Measurements from ENCODE around the gene SLFN5.
A peak's percentile ranks its signal among the peaks of the same experiment; 100 is the strongest.
"Not testable (repeated sequence)": the region's sequence is repeated elsewhere in the genome, so short reads cannot be mapped to it uniquely, and the experiment has no call there.

The SLFN5 gene

GRCh38 chr17:35242158-35242804 is 591 bp upstream of the SLFN5 start:
- peak; percentile 93 to 96 for DNase-seq

- DNase-seq: peak; percentile 61 to 77
Observed at GRCh38 chr17:35243561-35244340, 879 bp downstream of the SLFN5 start.

DNA sequence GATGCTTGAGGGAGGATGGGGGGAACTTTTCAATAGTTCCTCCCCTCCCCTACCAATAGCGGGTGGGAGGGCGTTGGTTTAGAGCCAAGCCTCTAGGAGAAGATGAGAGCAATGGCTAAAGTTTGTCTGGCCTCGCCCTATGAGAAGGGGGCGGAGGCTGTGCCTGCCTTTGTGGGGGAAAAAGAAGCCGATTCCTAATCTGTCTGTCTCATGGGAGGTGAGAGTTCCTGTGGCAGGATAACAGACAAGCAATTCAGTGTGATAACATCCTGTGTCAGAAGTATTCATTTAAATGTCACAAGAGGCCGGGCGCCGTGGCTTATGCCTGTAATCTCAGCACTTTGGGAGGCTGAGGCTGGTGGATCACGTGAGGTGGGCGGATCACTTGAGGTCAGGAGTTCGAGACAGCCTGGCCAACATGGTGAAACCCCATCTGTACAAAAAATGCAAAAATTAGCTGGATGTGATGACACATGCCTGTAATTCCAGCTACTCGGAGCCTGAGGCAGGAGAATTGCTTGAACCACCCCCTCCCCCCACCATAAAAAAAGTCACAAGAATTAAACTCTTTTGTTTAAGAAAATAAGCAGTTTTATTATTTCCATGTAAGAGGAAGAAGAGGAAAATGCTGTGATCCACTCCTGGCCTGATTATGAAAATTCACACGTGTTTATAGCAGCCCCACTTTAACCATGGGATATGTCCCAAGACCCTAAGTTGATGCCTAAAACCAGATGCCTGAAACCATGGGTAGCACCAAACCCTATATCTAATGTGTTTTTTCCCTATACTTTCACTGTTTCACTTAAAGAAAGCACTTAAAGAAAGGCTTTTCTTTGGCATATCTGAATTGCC is 1.7 kb downstream of the SLFN5 start:
- peak; percentile 92 to 94 for DNase-seq

GRCh38 chr17:35245196-35245486 is 2.3 kb downstream of the SLFN5 start:
- DNase-seq: peak; percentile 22 to 50

- no peak for DNase-seq
Observed at GRCh38 chr17:35252651-35253050, 9.8 kb downstream of the SLFN5 start.

GRCh38 chr17:35254107-35254773 is 11.4 kb downstream of the SLFN5 start:
- peak in 1 of 2 donors; percentile 38 for DNase-seq

- no peak for DNase-seq
Observed at GRCh38 chr17:35255316-35255715, 12.4 kb downstream of the SLFN5 start.

- DNase-seq: peak; percentile 7 to 15
Observed at GRCh38 chr17:35256629-35257028, 13.8 kb downstream of the SLFN5 start.

DNA sequence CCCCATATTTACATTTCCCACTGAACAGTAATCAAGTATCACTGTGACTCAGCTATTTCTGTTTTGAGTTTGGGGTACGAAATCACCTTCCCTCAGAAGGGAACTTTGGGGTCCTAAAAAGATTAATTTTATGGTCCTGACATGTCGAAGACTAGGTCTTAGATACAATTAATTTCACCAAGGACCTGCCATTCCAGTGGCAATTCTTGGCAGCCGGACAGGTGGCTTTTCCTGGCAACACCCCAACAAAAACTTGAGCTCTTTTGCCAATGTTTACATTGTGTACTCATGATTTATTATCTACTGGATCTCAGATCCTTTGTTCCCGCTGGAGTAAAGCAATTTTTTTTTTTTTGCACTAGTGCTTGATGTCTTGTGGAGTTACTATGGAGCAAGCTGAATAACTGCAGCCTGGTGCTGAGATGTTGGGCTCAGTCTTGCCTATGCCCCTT is 14.4 kb downstream of the SLFN5 start:
- DNase-seq: no peak

DNA sequence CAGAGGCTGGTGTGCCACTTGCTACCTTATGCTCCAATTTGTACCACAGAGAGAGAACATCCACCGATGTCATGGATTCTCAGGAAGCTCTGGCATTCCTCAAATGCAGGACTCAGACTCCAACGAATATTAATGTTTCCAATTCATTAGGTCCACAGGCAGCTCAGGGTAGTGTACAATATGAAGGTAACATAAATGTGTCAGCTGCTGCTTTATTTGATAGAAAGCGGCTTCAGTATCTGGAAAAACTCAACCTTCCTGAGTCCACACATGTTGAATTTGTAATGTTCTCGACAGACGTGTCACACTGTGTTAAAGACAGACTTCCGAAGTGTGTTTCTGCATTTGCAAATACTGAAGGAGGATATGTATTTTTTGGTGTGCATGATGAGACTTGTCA is 16.1 kb downstream of the SLFN5 start:
- no peak for DNase-seq

GRCh38 chr17:35265071-35265470 is 22.2 kb downstream of the SLFN5 start:
- no peak for DNase-seq

- DNase-seq: no peak
Observed at GRCh38 chr17:35265566-35266141, 22.8 kb downstream of the SLFN5 start.

DNA sequence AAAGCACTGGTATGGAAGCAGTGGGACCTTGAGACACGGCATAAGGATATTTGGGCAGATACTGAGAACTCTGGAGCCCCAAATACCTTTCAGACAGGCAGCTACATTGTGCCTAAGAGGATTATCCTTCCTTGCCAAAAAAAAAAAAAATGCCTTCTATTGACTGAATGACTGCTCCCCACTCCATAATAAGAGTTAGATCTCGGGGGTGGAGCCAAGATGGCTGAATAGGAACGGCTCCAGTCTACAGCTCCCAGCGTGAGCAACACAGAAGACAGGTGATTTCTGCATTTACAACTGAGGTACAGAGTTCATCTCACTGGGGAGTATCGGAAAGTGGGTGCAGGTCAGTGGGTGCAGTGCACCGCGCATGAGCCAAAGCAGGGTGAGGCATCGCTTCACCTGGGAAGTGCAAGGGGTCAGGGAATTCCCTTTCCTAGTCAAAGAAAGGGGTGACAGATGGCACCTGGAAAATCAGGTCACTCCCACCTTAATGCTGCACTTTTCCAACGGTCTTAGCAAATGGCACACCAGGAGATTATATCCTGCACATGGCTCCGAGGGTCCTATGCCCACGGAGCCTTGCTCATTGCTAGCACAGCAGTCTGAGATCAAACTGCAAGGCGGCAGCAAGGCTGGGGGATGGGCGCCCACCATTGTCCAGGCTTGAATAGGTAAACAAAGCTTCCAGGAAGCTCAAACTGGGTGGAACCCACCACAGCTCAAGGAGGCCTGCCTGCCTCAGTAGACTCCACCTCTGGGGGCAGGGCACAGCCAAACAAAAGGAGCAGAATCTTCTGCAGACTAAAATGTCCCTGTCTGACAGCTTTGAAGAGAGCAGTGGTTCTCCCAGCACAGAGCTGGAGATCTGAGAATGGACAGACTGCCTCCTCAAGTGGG is 31.5 kb downstream of the SLFN5 start:
- DNase-seq: peak; percentile 17 to 49

- not testable (repeated sequence) for DNase-seq
Observed at GRCh38 chr17:35278454-35278853, 35.6 kb downstream of the SLFN5 start.

DNA sequence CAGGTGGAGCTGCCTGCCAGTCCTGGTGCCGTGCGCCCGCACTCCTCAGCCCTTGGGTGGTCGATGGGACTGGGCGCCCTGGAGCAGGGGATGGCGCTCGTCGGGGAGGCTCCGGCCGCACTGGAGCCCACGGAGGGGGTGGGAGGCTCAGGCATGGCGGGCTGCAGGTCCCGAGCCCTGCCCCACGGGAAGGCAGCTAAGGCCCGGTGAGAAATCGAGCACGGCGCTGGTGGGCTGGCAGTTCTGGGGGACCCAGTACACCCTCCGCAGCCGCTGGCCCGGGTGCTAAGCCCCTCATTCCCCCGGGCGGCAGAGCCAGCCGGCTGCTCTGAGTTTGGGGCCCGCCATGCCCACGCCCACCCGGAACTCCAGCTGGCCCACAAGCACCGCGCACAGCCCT is 36.0 kb downstream of the SLFN5 start:
- DNase-seq: not testable (repeated sequence)

DNA sequence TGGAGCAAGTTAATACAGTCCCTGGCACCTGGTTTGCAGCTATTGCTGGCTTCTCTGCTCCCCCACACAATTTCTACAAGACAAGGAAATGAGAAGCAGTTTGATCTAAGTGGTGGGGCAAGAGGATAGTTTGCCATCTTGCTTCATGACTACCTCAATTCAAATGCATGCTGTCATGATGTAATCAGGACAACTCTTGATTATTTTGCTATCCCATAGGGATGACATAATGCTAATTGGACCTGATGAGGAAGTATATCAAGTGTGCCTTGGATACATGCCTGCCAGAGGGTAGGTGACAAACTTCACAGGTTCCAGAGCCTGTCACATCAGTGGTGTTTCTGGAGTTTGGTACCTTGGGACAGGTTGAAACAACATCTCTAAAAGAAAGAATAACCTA is 40.9 kb downstream of the SLFN5 start:
- no peak for DNase-seq

- no peak for DNase-seq
Observed at GRCh38 chr17:35284955-35285354, 42.1 kb downstream of the SLFN5 start.

DNA sequence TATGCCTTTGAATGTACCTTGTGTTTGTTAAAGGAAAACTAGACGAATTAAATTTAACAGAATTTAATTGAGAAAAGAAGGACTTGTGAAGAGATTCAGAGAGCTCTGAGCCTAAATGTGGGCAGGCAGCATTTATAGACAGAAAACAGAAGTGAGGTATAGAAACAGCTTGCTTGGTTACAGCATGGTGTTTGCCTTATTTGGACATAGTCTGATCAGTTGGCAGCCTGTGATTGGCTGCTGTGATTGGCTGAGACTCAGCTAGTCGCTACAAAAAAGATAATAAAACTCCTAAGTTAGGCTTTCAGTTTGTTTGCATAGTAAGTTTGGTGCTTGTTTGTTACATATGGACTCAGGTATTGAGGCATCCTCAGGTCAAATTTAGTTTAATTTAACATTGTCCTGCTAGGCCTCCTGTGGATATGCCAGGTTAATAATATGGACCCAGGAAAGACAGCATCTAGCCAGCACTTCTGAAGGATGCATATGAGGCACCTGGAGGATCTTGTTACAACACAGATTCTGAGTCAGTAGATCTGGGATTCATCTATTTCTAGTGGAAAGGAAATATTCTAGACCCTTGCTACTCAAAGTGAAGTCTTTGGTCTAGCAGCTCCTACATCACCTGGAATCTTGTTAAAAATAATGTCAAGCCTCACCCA is 43.4 kb downstream of the SLFN5 start:
- peak; percentile 31 to 61 for DNase-seq

DNA sequence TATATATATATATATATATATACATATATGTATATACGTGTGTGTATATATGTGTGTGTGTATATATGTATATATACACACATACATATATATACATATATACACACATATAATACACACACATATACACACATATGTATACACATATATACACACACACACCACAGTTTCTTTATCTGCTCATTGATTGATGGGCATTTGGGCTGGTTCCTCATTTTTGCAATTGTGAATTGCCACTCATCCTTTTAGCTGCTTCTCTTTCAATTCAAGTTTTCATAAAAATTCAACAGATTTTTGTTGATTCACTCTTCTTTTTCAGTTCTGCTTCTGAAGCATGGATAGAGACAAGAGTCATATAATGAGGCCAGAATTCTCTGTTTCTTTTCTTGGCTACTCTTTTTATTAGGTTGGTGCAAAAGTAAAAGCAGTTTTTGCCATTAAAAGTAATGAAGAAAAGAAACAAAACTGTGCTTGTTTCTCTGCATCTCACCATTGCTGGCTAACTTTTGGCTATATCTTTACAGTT is 44.5 kb downstream of the SLFN5 start:
- DNase-seq: no peak

GRCh38 chr17:35289222-35289621 is 46.4 kb downstream of the SLFN5 start:
- peak in 1 of 2 donors; percentile 62 for DNase-seq

GRCh38 chr17:35291802-35292201 is 48.9 kb downstream of the SLFN5 start:
- no peak for DNase-seq

Measured in CD4-positive, alpha-beta T cell treated with Interferon alpha-2 for 1 hour (primary cell).